HepG2 (cell line): ENCODE measurements around the gene ZCRB1. TPM values are rescaled to one million over a fixed set of nuclear protein-coding genes. Genes with fewer than 3 reads are reported as not detected.

ENCODE experiments used
- ATAD3A ChIP-seq: sonication (generic); formaldehyde crosslinking; IDR thresholded peaks from 2 replicates; pipeline ENCODE4 v1.4.0; 2020; ENCODE audit warnings: missing genetic modification reagents
- BRF2 ChIP-seq: sonication (generic); formaldehyde crosslinking; IDR thresholded peaks from 2 replicates; pipeline ENCODE4 v1.8.1; 2022; ENCODE audit warnings: mild to moderate bottlenecking, missing genetic modification reagents
- DMTF1 ChIP-seq: sonication (generic); formaldehyde crosslinking; IDR thresholded peaks from 2 replicates; pipeline ENCODE4 v1.4.0; 2020; ENCODE audit warnings: mild to moderate bottlenecking, missing genetic modification reagents
- EP300 ChIP-seq, 3 experiments: sonication (generic) in 1 of 3; formaldehyde crosslinking in 1 of 3; IDR thresholded peaks; 2 replicates each; pipeline versions ENCODE4 v1.5.1 to v1.6.1; 2011 to 2020; ENCODE audit warnings: low read depth in 2 of 3, low read length in 2 of 3, borderline replicate concordance in 1 of 3, improper control_type of control experiment in 1 of 3, mild to moderate bottlenecking in 1 of 3, missing genetic modification reagents in 1 of 3, moderate library complexity in 1 of 3
- GLI4 ChIP-seq: sonication (generic); formaldehyde crosslinking; IDR thresholded peaks from 2 replicates; pipeline ENCODE4 v1.5.1; 2020; ENCODE audit warnings: missing genetic modification reagents, mild to moderate bottlenecking, moderate library complexity, borderline replicate concordance
- KDM2A ChIP-seq: sonication (generic); formaldehyde crosslinking; IDR thresholded peaks from 2 replicates; pipeline ENCODE4 v1.4.0; 2020; ENCODE audit warnings: low read depth, missing genetic modification reagents, borderline replicate concordance
- KDM3A ChIP-seq: IDR thresholded peaks from 2 replicates; pipeline ENCODE4 v1.6.1; 2018; ENCODE audit warnings: low read depth, missing compliant biosample characterization
- KMT2A ChIP-seq: sonication (generic); formaldehyde crosslinking; IDR thresholded peaks from 2 replicates; pipeline ENCODE4 v1.4.0; 2020; ENCODE audit warnings: missing genetic modification reagents
- MXI1 ChIP-seq: IDR thresholded peaks from 3 replicates; pipeline ENCODE4 v1.6.1; 2012; ENCODE audit warnings: low read depth, low read length, inconsistent platforms, borderline replicate concordance
- PRDM15 ChIP-seq: sonication (generic); formaldehyde crosslinking; IDR thresholded peaks from 2 replicates; pipeline ENCODE4 v1.4.0; 2020; ENCODE audit warnings: missing genetic modification reagents
- PRMT3 ChIP-seq: sonication (generic); formaldehyde crosslinking; IDR thresholded peaks from 2 replicates; pipeline ENCODE4 v1.8.1; 2022; ENCODE audit warnings: low read depth, mild to moderate bottlenecking, moderate library complexity, missing genetic modification reagents, borderline replicate concordance
- TOPORS ChIP-seq: sonication (generic); formaldehyde crosslinking; IDR thresholded peaks from 2 replicates; pipeline ENCODE4 v1.8.0; 2023; ENCODE audit warnings: mild to moderate bottlenecking, missing genetic modification reagents
- ZMYM4 ChIP-seq: sonication (generic); formaldehyde crosslinking; IDR thresholded peaks from 2 replicates; pipeline ENCODE4 v1.8.1; 2023; ENCODE audit warnings: mild to moderate bottlenecking, missing genetic modification reagents
- ZNF292 ChIP-seq: sonication (generic); formaldehyde crosslinking; IDR thresholded peaks from 2 replicates; pipeline ENCODE4 v1.8.1; 2022; ENCODE audit warnings: mild to moderate bottlenecking, low read depth, missing genetic modification reagents, borderline replicate concordance
- ZNF432 ChIP-seq: sonication (generic); formaldehyde crosslinking; IDR thresholded peaks from 2 replicates; pipeline ENCODE4 v1.5.0; 2020; ENCODE audit warnings: missing genetic modification reagents, mild to moderate bottlenecking, borderline replicate concordance
- ZNF761 ChIP-seq: sonication (generic); formaldehyde crosslinking; conservative IDR thresholded peaks from 2 replicates; pipeline ENCODE4 v1.4.0; 2020; ENCODE audit warnings: mild to moderate bottlenecking, missing genetic modification reagents
- ZNF772 ChIP-seq: sonication (generic); formaldehyde crosslinking; IDR thresholded peaks from 2 replicates; pipeline ENCODE4 v1.5.0; 2020; ENCODE audit warnings: mild to moderate bottlenecking, missing genetic modification reagents
- ZNF776 ChIP-seq: sonication (generic); formaldehyde crosslinking; IDR thresholded peaks from 2 replicates; pipeline ENCODE4 v1.4.0; 2020; ENCODE audit warnings: mild to moderate bottlenecking, missing genetic modification reagents
- polyA plus RNA-seq, 8 experiments: library from polyadenylated mRNA; depleted of rRNA in 3 of 8; stranded (reverse) in 7 of 8; unstranded in 1 of 8; fragments of >200 nt; fragmentation: Illumina TruSeq in 4 of 8; extraction: Trizol in 4 of 8; gene quantifications; 2 replicates each; pipeline versions ENCODE4 v1.2.1 to v1.2.3, GENCODE V29; 2011 to 2016; ENCODE audit warnings: low read depth in 4 of 8, missing spikeins in 1 of 8, mixed read lengths in 1 of 8; ENCODE audit not compliant: insufficient read depth in 1 of 8
- total RNA-seq, 5 experiments: library from RNA; depleted of rRNA; stranded (reverse); fragments of >200 nt; fragmentation: Illumina TruSeq; extraction: Trizol; gene quantifications; 2 replicates each; pipeline ENCODE4 v1.2.3, GENCODE V29; 2016; ENCODE audit warnings: low read depth in 1 of 5
- TF ChIP-seq, protein P1 (sequence below): sonication (generic); formaldehyde crosslinking; IDR thresholded peaks from 2 replicates; pipeline ENCODE4 v1.5.0; 2020; ENCODE audit warnings: missing genetic modification reagents

The ZCRB1 gene
- total and polyA plus RNA-seq, 2 of the 13 experiments (the other 11 are each of a cell fraction or from before 2014, with no cell fraction given): 43.5 to 49.8 TPM

GRCh38 chr12:42325653-42326474 is at the start of gene ZCRB1, which contains the start of gene PPHLN1 (continued):
- TF ChIP-seq, protein P1, sequence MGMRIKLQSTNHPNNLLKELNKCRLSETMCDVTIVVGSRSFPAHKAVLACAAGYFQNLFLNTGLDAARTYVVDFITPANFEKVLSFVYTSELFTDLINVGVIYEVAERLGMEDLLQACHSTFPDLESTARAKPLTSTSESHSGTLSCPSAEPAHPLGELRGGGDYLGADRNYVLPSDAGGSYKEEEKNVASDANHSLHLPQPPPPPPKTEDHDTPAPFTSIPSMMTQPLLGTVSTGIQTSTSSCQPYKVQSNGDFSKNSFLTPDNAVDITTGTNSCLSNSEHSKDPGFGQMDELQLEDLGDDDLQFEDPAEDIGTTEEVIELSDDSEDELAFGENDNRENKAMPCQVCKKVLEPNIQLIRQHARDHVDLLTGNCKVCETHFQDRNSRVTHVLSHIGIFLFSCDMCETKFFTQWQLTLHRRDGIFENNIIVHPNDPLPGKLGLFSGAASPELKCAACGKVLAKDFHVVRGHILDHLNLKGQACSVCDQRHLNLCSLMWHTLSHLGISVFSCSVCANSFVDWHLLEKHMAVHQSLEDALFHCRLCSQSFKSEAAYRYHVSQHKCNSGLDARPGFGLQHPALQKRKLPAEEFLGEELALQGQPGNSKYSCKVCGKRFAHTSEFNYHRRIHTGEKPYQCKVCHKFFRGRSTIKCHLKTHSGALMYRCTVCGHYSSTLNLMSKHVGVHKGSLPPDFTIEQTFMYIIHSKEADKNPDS (CRISPR knock-in tag): no peak
- no peak for TF ChIP-seq TOPORS
- no peak for TF ChIP-seq ZNF432 (CRISPR knock-in tag)
- no peak for TF ChIP-seq EP300 (IDR thresholded peaks at IDR 0.05; ENCODE audit: low read depth in 2 of 2, low read length in 2 of 2)
- no peak for TF ChIP-seq EP300 (CRISPR knock-in tag; IDR thresholded peaks at IDR 0.05; ENCODE audit: borderline replicate concordance)
- TF ChIP-seq BRF2 (CRISPR knock-in tag): no peak
- no peak for TF ChIP-seq DMTF1 (CRISPR knock-in tag)
- no peak for TF ChIP-seq ZNF776 (CRISPR knock-in tag)
- TF ChIP-seq GLI4 (CRISPR knock-in tag): no peak
- peak; percentile 93; the same call in 1 of the 2 replicates for TF ChIP-seq KMT2A (CRISPR knock-in tag)
- no peak for TF ChIP-seq ZNF761 (CRISPR knock-in tag)
- no peak for TF ChIP-seq PRMT3 (CRISPR knock-in tag)
- peak; percentile 60; the same call in 1 of the 2 replicates for TF ChIP-seq ZNF292 (CRISPR knock-in tag)
- no peak for TF ChIP-seq PRDM15 (CRISPR knock-in tag)
- peak; percentile 72; the same call in 1 of the 2 replicates for TF ChIP-seq KDM3A (CRISPR knock-in tag)
- peak; percentile 78; the same call in 1 of the 3 replicates for TF ChIP-seq MXI1
- TF ChIP-seq ZMYM4 (CRISPR knock-in tag): peak; percentile 93
- TF ChIP-seq ZNF772 (CRISPR knock-in tag): peak; percentile 81
- peak; percentile 76; the same call in 1 of the 2 replicates for TF ChIP-seq KDM2A (CRISPR knock-in tag)
- no peak for TF ChIP-seq ATAD3A (CRISPR knock-in tag)
